ENCODE results near the gene SH3BP5L. TPM values are rescaled to one million over a fixed set of nuclear protein-coding genes. Genes with fewer than 3 reads are reported as not detected.

Gene SH3BP5L
- total and polyA plus RNA-seq, 2 of the 4 experiments (the other 2 are of a cell fraction) = 23.3 to 35.9 TPM

- TF ChIP-seq MAFK (IDR thresholded peaks at IDR 0.05; ENCODE audit: low read depth, low read length) = peak; percentile 38
These were observed 18.5 kb downstream of the SH3BP5L start (continued) for GRCh38 chr1:248807067-248807737.

- Histone ChIP-seq H3K4me2 (ENCODE audit: low read depth, low read length) (no peak overlapping the region), H4K20me1 (ENCODE audit: insufficient read depth, low read length) (peaks cover 9% of the 10 kb centered on the region), H3K27ac (ENCODE audit: insufficient read depth, low read length) (no peak overlapping the region), H3K79me1 (ENCODE audit: low read depth in 1 of 2, low read length in 2 of 2) (0 out of 4 replicates have a peak, but pooled peaks cover 0 to 12% of the 10 kb centered on the region in 2 experiments), H2BK5ac (ENCODE audit: low read depth, low read length, poor library complexity, severe bottlenecking) (no peak overlapping the region), H3K4ac (ENCODE audit: low read depth, low read length) (no peak overlapping the region), H3K56ac (ENCODE audit: extremely low read depth, insufficient read depth, low read length) (no peak overlapping the region), H3K18ac (ENCODE audit: low read depth, low read length) (no peak overlapping the region), H2BK15ac (ENCODE audit: low read depth, low read length) (no peak overlapping the region), H3K27me3 (ENCODE audit: control insufficient read depth, insufficient read depth, low read length) (no peaks in the 10 kb centered on the region; the same call in 1 of the 2 replicates), H4K5ac (ENCODE audit: low read depth, low read length) (no peak overlapping the region), H2AK5ac (ENCODE audit: low read depth, low read length) (no peak overlapping the region), H2BK120ac (ENCODE audit: low read depth, low read length) (no peak overlapping the region), H3K23ac (ENCODE audit: low read depth, low read length) (no peak overlapping the region), H3K9me3 (ENCODE audit: control insufficient read depth, insufficient read depth, low read length) (no peaks in the 10 kb centered on the region), H3K4me3 (ENCODE audit: insufficient read depth, low read depth, low read length) (no peak overlapping the region), H2AFZ (replicated peaks; ENCODE audit: low read length, poor library complexity) (no peak overlapping the region), H3K9ac (ENCODE audit: low read depth, low read length) (no peak overlapping the region), H2AK9ac (replicated peaks; ENCODE audit: low read depth, low read length, poor library complexity) (no peak overlapping the region), H2BK20ac (ENCODE audit: low read depth, low read length) (no peak overlapping the region), H4K8ac (ENCODE audit: low read depth in 2 of 2, low read length in 2 of 2) (no peak overlapping the region), H3K9me1 (ENCODE audit: insufficient read depth, low read length) (peaks cover 8% of the 10 kb centered on the region; the same call in 1 of the 2 replicates), H4K91ac (ENCODE audit: insufficient read depth, low read depth, low read length) (no peak overlapping the region), H3K36me3 (ENCODE audit: control insufficient read depth, insufficient read depth, low read length) (no peaks in the 10 kb centered on the region; the same call in 1 of the 2 replicates), H3K4me1 (ENCODE audit: control insufficient read depth, insufficient read depth, low read length) (peaks cover 2% of the 10 kb centered on the region; the same call in 1 of the 2 replicates), H3K14ac (replicated peaks; ENCODE audit: low read depth, low read length) (no peak overlapping the region)
- WGBS, 2 experiments (ENCODE audit: extremely low coverage in 2 of 2, insufficient read length in 1 of 2) = 80% methylated on average over 1 of the region's 1 CpG; no CpG with 5 or more reads in 1 of the 2 experiments
- in situ Hi-C loops (cut with MboI; ENCODE audit: low sequenced_read_pairs) = no loop called here
- ATAC-seq (ENCODE audit: low read depth) = no peak
- BruUV-seq (replicated peaks) = no TSS peak
- CTCF ChIA-PET = no interaction called here
- dilution Hi-C loops (cut with HindIII; ENCODE audit: low sequenced_read_pairs, unreplicated experiment) = no loop called here
- POLR2A ChIA-PET (ENCODE audit: unreplicated experiment) = no interaction called here
- intact Hi-C loops (cut with micrococcal nuclease) = loop anchor here (5.0 kb wide), 1 partner anchor 1414 kb away; no protein-coding TSS in a partner anchor
- no peak for DNase-seq
- TF ChIP-seq RCOR1 (IDR thresholded peaks at IDR 0.05; ENCODE audit: insufficient replicate concordance, low read length) (no peak), POLR2A (IDR thresholded peaks at IDR 0.05; ENCODE audit: low read depth, low read length) (no peak), FOS (IDR thresholded peaks at IDR 0.05; ENCODE audit: low read depth, low read length) (no peak), CTCF (conservative IDR thresholded peaks at IDR 0.05; ENCODE audit: low read depth, low read length) (no peak), MXI1 (IDR thresholded peaks at IDR 0.05; ENCODE audit: borderline replicate concordance, low read depth, low read length) (no peak), MAZ (IDR thresholded peaks at IDR 0.05; ENCODE audit: borderline replicate concordance, low read depth, low read length) (no peak), USF2 (IDR thresholded peaks at IDR 0.05; ENCODE audit: low read depth, low read length) (no peak), CHD1 (IDR thresholded peaks at IDR 0.05; ENCODE audit: low read depth, low read length) (no peak), SMC3 (IDR thresholded peaks at IDR 0.05; ENCODE audit: low read depth, low read length) (no peak), MAFK (IDR thresholded peaks at IDR 0.05; ENCODE audit: low read depth, low read length) (no peak), BHLHE40 (IDR thresholded peaks at IDR 0.05; ENCODE audit: low read depth, low read length) (no peak), RFX5 (IDR thresholded peaks at IDR 0.05; ENCODE audit: low read depth, low read length) (no peak), RAD21 (IDR thresholded peaks at IDR 0.05; ENCODE audit: low read length) (no peak), CEBPB (IDR thresholded peaks at IDR 0.05; ENCODE audit: low read depth, low read length) (no peak)
These were observed 19.8 kb downstream of the SH3BP5L start for GRCh38 chr1:248805876-248806275.

Data from IMR-90 (cell line).